Measurements from ENCODE around the gene TTC39C. TPM values are rescaled to one million over a fixed set of nuclear protein-coding genes. Genes with fewer than 3 reads are reported as not detected.

TTC39C gene
- total RNA-seq, 1 donor from 2014 or later: 26.6 TPM

GRCh38 chr18:24048261-24048660 lies 33.7 kb downstream of the TTC39C start:
- Mint-ChIP-seq H3K4me3 (no peak overlapping the region), H3K4me1 (no peaks in the 10 kb centered on the region)

GRCh38 chr18:24049142-24049541 lies 34.6 kb downstream of the TTC39C start:
- H3K36me3 Mint-ChIP-seq: peaks cover 2% of the 10 kb centered on the region
- peaks cover 4% of the 10 kb centered on the region for H3K9me3 Mint-ChIP-seq
- no peak for DNase-seq (ENCODE audit: low spot score in 2 of 2, unreplicated experiment in 2 of 2)
- no peak overlapping the region for H3K27ac Mint-ChIP-seq
- H3K4me1 Mint-ChIP-seq: peaks cover 2% of the 10 kb centered on the region
- H3K4me3 Mint-ChIP-seq: no peak overlapping the region
- no peak for TF ChIP-seq CTCF (IDR thresholded peaks at IDR 0.05; ENCODE audit: unreplicated experiment)
- H3K27me3 Mint-ChIP-seq (ENCODE audit: low read depth): no peaks in the 10 kb centered on the region

More at GRCh38 chr18:24048261-24048660, 33.7 kb downstream of the TTC39C start:
- Mint-ChIP-seq H3K9me3 (peaks cover 4% of the 10 kb centered on the region), H3K36me3 (peaks cover 2% of the 10 kb centered on the region), H3K27ac (no peak overlapping the region), H3K27me3 (ENCODE audit: low read depth) (no peaks in the 10 kb centered on the region)
- no peak for DNase-seq (ENCODE audit: low spot score in 2 of 2, unreplicated experiment in 2 of 2)
- TF ChIP-seq CTCF (IDR thresholded peaks at IDR 0.05; ENCODE audit: unreplicated experiment): no peak

- Mint-ChIP-seq H3K27me3 (ENCODE audit: low read depth) (no peaks in the 10 kb centered on the region), H3K36me3 (peaks cover 2% of the 10 kb centered on the region), H3K9me3 (peaks cover 4% of the 10 kb centered on the region), H3K4me3 (no peak overlapping the region), H3K4me1 (peaks cover 16% of the 10 kb centered on the region), H3K27ac (no peak overlapping the region)
- DNase-seq (ENCODE audit: low spot score in 2 of 2, unreplicated experiment in 2 of 2): no peak
- no peak for TF ChIP-seq CTCF (IDR thresholded peaks at IDR 0.05; ENCODE audit: unreplicated experiment)
Observed at GRCh38 chr18:24051031-24051947, 36.7 kb downstream of the TTC39C start.

- Mint-ChIP-seq H3K9me3 (peaks cover 4% of the 10 kb centered on the region), H3K36me3 (peaks cover 2% of the 10 kb centered on the region), H3K27me3 (ENCODE audit: low read depth) (no peaks in the 10 kb centered on the region), H3K27ac (no peak overlapping the region), H3K4me3 (no peak overlapping the region), H3K4me1 (peaks cover 19% of the 10 kb centered on the region)
- no peak for DNase-seq (ENCODE audit: low spot score in 2 of 2, unreplicated experiment in 2 of 2)
- TF ChIP-seq CTCF (IDR thresholded peaks at IDR 0.05; ENCODE audit: unreplicated experiment): no peak
Observed at GRCh38 chr18:24052053-24052452, 37.5 kb downstream of the TTC39C start.

- TF ChIP-seq CTCF (IDR thresholded peaks at IDR 0.05; ENCODE audit: unreplicated experiment): no peak
- peaks cover 4% of the 10 kb centered on the region for H3K9me3 Mint-ChIP-seq
- H3K4me3 Mint-ChIP-seq: no peak overlapping the region
- no peak overlapping the region for H3K27ac Mint-ChIP-seq
- no peaks in the 10 kb centered on the region for H3K27me3 Mint-ChIP-seq (ENCODE audit: low read depth)
- DNase-seq (ENCODE audit: low spot score in 2 of 2, unreplicated experiment in 2 of 2): no peak
- H3K36me3 Mint-ChIP-seq: peaks cover 4% of the 10 kb centered on the region
- peaks cover 19% of the 10 kb centered on the region for H3K4me1 Mint-ChIP-seq
Observed at GRCh38 chr18:24053211-24053610, 38.7 kb downstream of the TTC39C start.
